ENCODE data around the gene NXNL2.

Gene NXNL2

GRCh38 chr9:88533951-88534455, 975 bp upstream of the NXNL2 start:
- Histone ChIP-seq H3K4me3 (ENCODE audit: low read depth, low read length) (peak overlapping the region; percentile 72), H3K9ac (ENCODE audit: low read length) (peak overlapping the region; percentile 75), H3K9me3 (ENCODE audit: control insufficient read depth, insufficient read depth, low read depth, low read length) (no peaks in the 10 kb centered on the region), H3K4me1 (ENCODE audit: control insufficient read depth, insufficient read depth, low read length) (peaks cover 30% of the 10 kb centered on the region), H3K27me3 (ENCODE audit: control insufficient read depth, insufficient read depth, low read length) (peaks cover 28% of the 10 kb centered on the region), H3K27ac (ENCODE audit: low read depth, low read length) (peak overlapping the region; percentile 76; the same call in 1 of the 2 replicates), H3K36me3 (ENCODE audit: control insufficient read depth, insufficient read depth, low read length) (no peaks in the 10 kb centered on the region)

DNA sequence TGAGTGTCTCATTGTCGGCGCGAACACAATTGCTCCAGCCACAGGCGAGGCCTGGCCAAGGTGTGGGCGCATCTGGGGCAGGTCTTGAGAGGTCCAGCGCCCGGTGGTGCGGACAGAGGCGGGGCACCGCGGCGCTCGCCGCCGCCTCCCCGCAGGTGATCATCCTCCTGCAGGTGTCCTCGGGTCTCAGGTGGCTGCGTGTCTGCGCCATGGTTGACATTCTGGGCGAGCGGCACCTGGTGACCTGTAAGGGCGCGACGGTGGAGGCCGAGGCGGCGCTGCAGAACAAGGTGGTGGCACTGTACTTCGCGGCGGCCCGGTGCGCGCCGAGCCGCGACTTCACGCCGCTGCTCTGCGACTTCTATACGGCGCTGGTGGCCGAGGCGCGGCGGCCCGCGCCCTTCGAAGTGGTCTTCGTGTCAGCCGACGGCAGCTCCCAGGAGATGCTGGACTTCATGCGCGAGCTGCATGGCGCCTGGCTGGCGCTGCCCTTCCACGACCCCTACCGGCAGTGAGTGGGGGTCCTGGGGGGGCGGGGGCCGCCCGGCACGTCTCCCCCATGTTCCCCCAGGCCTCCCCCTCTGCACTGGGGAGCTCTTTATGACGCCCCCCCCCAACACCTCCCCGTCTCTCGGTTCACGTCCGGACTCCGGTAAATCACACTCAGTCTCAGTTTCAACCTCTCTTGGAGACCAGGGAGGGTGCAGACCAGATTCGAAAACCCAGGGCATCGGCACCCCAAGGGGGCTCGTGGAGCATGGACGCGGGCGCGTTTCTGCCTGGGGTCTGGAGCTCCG, 446 bp downstream of the NXNL2 start:
- Histone ChIP-seq H3K4me3 (ENCODE audit: low read depth, low read length) (peak overlapping the region; percentile 76), H3K9ac (ENCODE audit: low read length) (peak overlapping the region; percentile 73), H3K36me3 (ENCODE audit: control insufficient read depth, insufficient read depth, low read length) (no peaks in the 10 kb centered on the region), H3K27me3 (ENCODE audit: control insufficient read depth, insufficient read depth, low read length) (peaks cover 28% of the 10 kb centered on the region), H3K27ac (ENCODE audit: low read depth, low read length) (peak overlapping the region; percentile 39; the same call in 1 of the 2 replicates), H3K4me1 (ENCODE audit: control insufficient read depth, insufficient read depth, low read length) (peaks cover 17% of the 10 kb centered on the region), H3K9me3 (ENCODE audit: control insufficient read depth, insufficient read depth, low read depth, low read length) (no peaks in the 10 kb centered on the region)

DNA sequence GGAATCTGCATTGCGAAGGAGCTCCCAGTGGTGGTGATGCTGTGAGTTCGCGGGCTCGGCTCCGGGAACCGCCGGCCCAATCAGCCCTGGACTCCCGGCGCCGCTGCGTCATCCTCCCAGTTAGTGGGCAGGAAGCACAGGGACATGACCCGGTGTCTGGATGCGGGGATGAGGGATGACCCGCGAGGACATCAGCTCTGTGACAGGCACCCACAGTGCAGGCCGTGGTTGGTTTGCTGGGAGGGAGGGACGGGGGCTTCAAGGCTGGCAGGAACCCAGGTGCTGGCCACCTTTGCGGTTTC, 996 bp downstream of the NXNL2 start:
- peak overlapping the region; percentile 61 for H3K9ac ChIP-seq (ENCODE audit: low read length)
- no peaks in the 10 kb centered on the region for H3K36me3 ChIP-seq (ENCODE audit: control insufficient read depth, insufficient read depth, low read length)
- peaks cover 28% of the 10 kb centered on the region for H3K27me3 ChIP-seq (ENCODE audit: control insufficient read depth, insufficient read depth, low read length)
- peak overlapping the region; percentile 76 for H3K4me3 ChIP-seq (ENCODE audit: low read depth, low read length)
- H3K27ac ChIP-seq (ENCODE audit: low read depth, low read length): no peak overlapping the region
- H3K9me3 ChIP-seq (ENCODE audit: control insufficient read depth, insufficient read depth, low read depth, low read length): no peaks in the 10 kb centered on the region
- H3K4me1 ChIP-seq (ENCODE audit: control insufficient read depth, insufficient read depth, low read length): peaks cover 15% of the 10 kb centered on the region

DNA sequence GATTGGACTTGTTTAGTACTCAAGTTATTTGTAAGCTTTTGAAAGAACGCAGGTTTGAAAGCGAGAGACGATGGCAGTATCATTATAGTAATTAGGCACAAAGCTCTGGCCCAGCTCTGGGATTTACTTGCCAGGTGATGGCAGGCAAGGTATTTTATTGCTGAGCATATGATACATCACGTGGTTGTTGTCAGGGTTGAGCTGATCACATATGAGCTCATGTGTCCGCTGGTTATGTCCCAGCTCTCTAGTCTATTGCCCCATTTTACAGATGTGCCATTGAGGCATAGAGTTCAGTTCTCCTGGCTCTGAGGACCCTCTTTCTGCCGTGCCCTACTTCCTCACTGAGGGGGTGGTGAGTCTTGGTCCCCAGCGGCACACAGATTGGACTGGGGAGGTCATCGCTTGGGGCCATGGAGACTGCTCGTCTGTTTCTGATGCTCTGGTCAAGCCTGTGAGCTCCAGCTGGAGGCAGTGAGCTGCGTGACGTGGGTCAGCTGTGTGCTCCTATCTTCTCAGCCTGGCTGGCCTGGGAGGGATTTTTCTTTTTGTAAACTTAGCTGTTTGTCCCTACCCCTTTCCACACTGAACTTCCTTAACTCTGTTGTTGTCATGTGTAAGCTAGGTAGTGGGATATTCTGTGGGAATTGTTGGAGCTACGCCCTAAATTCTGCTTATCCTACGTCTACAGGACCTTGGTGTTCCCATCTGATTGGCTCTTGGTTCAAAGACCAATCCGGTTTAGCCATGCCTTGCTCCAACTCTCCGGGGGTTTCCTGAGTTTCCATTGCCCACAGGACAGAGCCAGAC, 2.2 kb downstream of the NXNL2 start:
- Histone ChIP-seq H3K36me3 (ENCODE audit: control insufficient read depth, insufficient read depth, low read length) (no peaks in the 10 kb centered on the region), H3K9ac (ENCODE audit: low read length) (no peak overlapping the region), H3K27ac (ENCODE audit: low read depth, low read length) (no peak overlapping the region), H3K27me3 (ENCODE audit: control insufficient read depth, insufficient read depth, low read length) (peaks cover 28% of the 10 kb centered on the region), H3K4me3 (ENCODE audit: low read depth, low read length) (no peak overlapping the region), H3K4me1 (ENCODE audit: control insufficient read depth, insufficient read depth, low read length) (peaks cover 9% of the 10 kb centered on the region), H3K9me3 (ENCODE audit: control insufficient read depth, insufficient read depth, low read depth, low read length) (no peaks in the 10 kb centered on the region)

- H3K4me1 ChIP-seq (ENCODE audit: control insufficient read depth, insufficient read depth, low read length): peaks cover 9% of the 10 kb centered on the region; the same call in 1 of the 2 replicates
- H3K27me3 ChIP-seq (ENCODE audit: control insufficient read depth, insufficient read depth, low read length): peaks cover 28% of the 10 kb centered on the region
- no peak overlapping the region for H3K9ac ChIP-seq (ENCODE audit: low read length)
- H3K27ac ChIP-seq (ENCODE audit: low read depth, low read length): no peak overlapping the region
- H3K36me3 ChIP-seq (ENCODE audit: control insufficient read depth, insufficient read depth, low read length): no peaks in the 10 kb centered on the region
- H3K4me3 ChIP-seq (ENCODE audit: low read depth, low read length): no peak overlapping the region
- no peaks in the 10 kb centered on the region for H3K9me3 ChIP-seq (ENCODE audit: control insufficient read depth, insufficient read depth, low read depth, low read length)
Observed at GRCh38 chr9:88537761-88538091, 2.7 kb downstream of the NXNL2 start.

DNA sequence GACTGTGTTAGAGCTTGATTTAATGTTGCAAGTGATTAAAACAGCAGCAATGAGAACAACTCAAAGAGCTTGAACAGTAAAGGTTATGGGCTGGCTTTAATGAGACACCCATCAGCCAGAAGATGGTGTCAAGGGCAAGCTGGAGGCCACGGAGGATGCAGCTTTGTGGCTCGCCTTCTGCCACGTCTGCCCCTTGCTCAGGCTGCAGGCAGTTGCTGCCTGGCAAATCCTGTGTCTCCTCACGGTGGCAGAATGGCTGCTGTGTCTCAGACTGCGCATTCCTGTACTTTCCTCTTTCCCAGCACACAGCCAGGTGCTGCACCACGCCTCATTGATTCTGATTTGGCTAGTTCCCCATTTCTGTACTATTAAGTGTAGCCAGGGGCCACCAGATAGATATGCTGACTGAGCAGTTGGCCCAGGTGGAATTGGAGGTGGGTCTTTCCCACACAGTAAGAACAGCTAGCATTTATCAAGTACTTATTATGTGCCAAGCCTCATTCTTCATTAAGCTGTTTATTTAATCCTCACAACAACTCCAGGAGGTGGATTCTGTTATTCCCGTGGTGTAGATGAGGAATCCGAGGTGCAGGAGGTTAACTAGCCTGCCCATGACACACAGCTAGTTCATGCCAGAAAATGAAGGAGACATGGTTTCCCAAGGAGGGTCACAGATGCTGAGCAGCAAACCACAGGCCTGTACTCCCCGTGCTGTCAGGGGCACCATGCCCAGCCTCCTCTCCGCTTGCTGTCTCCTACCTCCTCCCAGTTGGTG, 3.5 kb downstream of the NXNL2 start:
- H3K36me3 ChIP-seq (ENCODE audit: control insufficient read depth, insufficient read depth, low read length): no peaks in the 10 kb centered on the region
- H3K27ac ChIP-seq (ENCODE audit: low read depth, low read length): no peak overlapping the region
- H3K27me3 ChIP-seq (ENCODE audit: control insufficient read depth, insufficient read depth, low read length): peaks cover 25% of the 10 kb centered on the region
- peaks cover 3% of the 10 kb centered on the region; the same call in 1 of the 2 replicates for H3K4me1 ChIP-seq (ENCODE audit: control insufficient read depth, insufficient read depth, low read length)
- no peak overlapping the region for H3K4me3 ChIP-seq (ENCODE audit: low read depth, low read length)
- no peaks in the 10 kb centered on the region for H3K9me3 ChIP-seq (ENCODE audit: control insufficient read depth, insufficient read depth, low read depth, low read length)
- H3K9ac ChIP-seq (ENCODE audit: low read length): no peak overlapping the region

GRCh38 chr9:88539246-88539645, 4.3 kb downstream of the NXNL2 start:
- no peaks in the 10 kb centered on the region; the same call in 1 of the 2 replicates for H3K4me1 ChIP-seq (ENCODE audit: control insufficient read depth, insufficient read depth, low read length)
- H3K36me3 ChIP-seq (ENCODE audit: control insufficient read depth, insufficient read depth, low read length): no peaks in the 10 kb centered on the region
- H3K9me3 ChIP-seq (ENCODE audit: control insufficient read depth, insufficient read depth, low read depth, low read length): no peaks in the 10 kb centered on the region
- H3K9ac ChIP-seq (ENCODE audit: low read length): no peak overlapping the region
- H3K4me3 ChIP-seq (ENCODE audit: low read depth, low read length): no peak overlapping the region
- H3K27ac ChIP-seq (ENCODE audit: low read depth, low read length): no peak overlapping the region
- H3K27me3 ChIP-seq (ENCODE audit: control insufficient read depth, insufficient read depth, low read length): peaks cover 25% of the 10 kb centered on the region

- Histone ChIP-seq H3K9me3 (ENCODE audit: control insufficient read depth, insufficient read depth, low read depth, low read length) (no peaks in the 10 kb centered on the region), H3K4me3 (ENCODE audit: low read depth, low read length) (no peak overlapping the region), H3K9ac (ENCODE audit: low read length) (no peak overlapping the region), H3K4me1 (ENCODE audit: control insufficient read depth, insufficient read depth, low read length) (no peaks in the 10 kb centered on the region; the same call in 1 of the 2 replicates), H3K27ac (ENCODE audit: low read depth, low read length) (no peak overlapping the region), H3K36me3 (ENCODE audit: control insufficient read depth, insufficient read depth, low read length) (no peaks in the 10 kb centered on the region), H3K27me3 (ENCODE audit: control insufficient read depth, insufficient read depth, low read length) (peaks cover 22% of the 10 kb centered on the region)
Observed at GRCh38 chr9:88540251-88540763, 5.3 kb downstream of the NXNL2 start.

DNA sequence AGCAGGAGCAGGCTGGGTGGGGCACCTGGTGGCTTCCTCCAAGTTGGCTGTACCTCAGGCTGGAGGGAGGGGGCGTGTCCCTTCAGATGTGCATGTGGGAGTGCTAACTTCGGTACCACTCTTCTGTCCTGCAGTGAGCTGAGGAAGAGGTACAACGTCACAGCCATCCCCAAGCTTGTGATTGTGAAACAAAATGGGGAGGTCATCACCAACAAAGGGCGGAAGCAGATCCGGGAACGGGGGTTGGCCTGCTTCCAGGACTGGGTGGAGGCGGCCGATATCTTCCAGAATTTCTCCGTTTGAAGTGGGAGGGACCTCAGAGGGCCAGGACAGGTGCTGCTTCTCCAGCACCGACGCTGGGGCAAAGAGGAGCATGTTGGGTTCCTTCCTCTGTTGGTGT, 9.3 kb downstream of the NXNL2 start:
- Histone ChIP-seq H3K4me1 (ENCODE audit: control insufficient read depth, insufficient read depth, low read length) (no peaks in the 10 kb centered on the region), H3K27me3 (ENCODE audit: control insufficient read depth, insufficient read depth, low read length) (no peaks in the 10 kb centered on the region), H3K27ac (ENCODE audit: low read depth, low read length) (no peak overlapping the region), H3K4me3 (ENCODE audit: low read depth, low read length) (no peak overlapping the region), H3K9me3 (ENCODE audit: control insufficient read depth, insufficient read depth, low read depth, low read length) (peaks cover 2% of the 10 kb centered on the region; the same call in 1 of the 2 replicates), H3K9ac (ENCODE audit: low read length) (no peak overlapping the region), H3K36me3 (ENCODE audit: control insufficient read depth, insufficient read depth, low read length) (no peaks in the 10 kb centered on the region)

DNA sequence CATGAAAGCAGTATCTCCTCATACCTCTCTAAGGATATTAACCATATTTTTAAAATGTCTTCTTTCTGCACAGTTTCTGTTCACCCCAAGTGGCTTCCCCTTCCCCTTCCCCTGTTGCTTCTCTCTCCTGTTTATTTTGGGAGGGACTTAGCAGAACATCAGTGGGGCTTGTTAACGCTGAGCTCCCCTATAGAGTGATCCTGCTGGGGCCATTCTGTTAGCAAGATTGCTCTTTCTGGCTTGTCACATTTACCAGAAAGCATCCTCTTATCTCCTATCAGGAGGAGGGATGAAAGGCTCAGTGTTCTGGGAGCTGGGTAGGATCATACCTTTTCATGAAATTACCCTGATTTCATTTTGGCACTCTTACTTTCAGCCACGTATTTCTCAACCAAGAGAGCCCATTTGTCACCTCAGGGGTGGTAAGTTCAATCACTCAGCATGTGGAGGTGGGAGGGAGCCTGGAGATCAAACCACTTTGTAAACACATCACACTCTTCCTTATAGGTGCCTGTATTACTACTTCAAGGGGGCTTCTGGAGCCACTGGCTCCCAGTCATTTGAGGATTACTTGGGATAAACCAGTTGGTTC, 16.7 kb downstream of the NXNL2 start:
- H3K36me3 ChIP-seq (ENCODE audit: control insufficient read depth, insufficient read depth, low read length): no peaks in the 10 kb centered on the region
- peaks cover 8% of the 10 kb centered on the region; the same call in 1 of the 2 replicates for H3K9me3 ChIP-seq (ENCODE audit: control insufficient read depth, insufficient read depth, low read depth, low read length)
- no peaks in the 10 kb centered on the region for H3K27me3 ChIP-seq (ENCODE audit: control insufficient read depth, insufficient read depth, low read length)
- no peak overlapping the region for H3K4me3 ChIP-seq (ENCODE audit: low read depth, low read length)
- peaks cover 17% of the 10 kb centered on the region for H3K4me1 ChIP-seq (ENCODE audit: control insufficient read depth, insufficient read depth, low read length)
- H3K27ac ChIP-seq (ENCODE audit: low read depth, low read length): no peak overlapping the region
- H3K9ac ChIP-seq (ENCODE audit: low read length): peak overlapping the region; percentile 19
